NCI-H82 treated with DMSO at 0.1 percent for 48 hours (cell line): Measurements from ENCODE around the gene SMARCA5.

Source experiments
- DNase-seq: peaks from one replicate; lab custom pipeline; 2025; ENCODE audit not compliant: unreplicated experiment; lab: John Stamatoyannopoulos, UW

Gene SMARCA5

GRCh38 chr4:143531380-143531779, 17.9 kb downstream of the SMARCA5 start:
- no peak for DNase-seq

- DNase-seq: no peak
These were observed 18.4 kb downstream of the SMARCA5 start for GRCh38 chr4:143531788-143532491.

GRCh38 chr4:143538979-143539669, 25.6 kb downstream of the SMARCA5 start:
- DNase-seq: no peak

- DNase-seq: no peak
These were observed 26.1 kb downstream of the SMARCA5 start for GRCh38 chr4:143539670-143540023.

GRCh38 chr4:143549928-143550327, 36.4 kb downstream of the SMARCA5 start:
- DNase-seq: no peak

- no peak for DNase-seq
These were observed 41.5 kb downstream of the SMARCA5 start for GRCh38 chr4:143554728-143555597.

- no peak for DNase-seq
These were observed 42.2 kb downstream of the SMARCA5 start for GRCh38 chr4:143555676-143556075.

GRCh38 chr4:143558286-143558685, 44.8 kb downstream of the SMARCA5 start:
- DNase-seq: no peak

GRCh38 chr4:143558823-143559756, 45.6 kb downstream of the SMARCA5 start:
- peak; percentile 33 for DNase-seq

- no peak for DNase-seq
These were observed 46.2 kb downstream of the SMARCA5 start for GRCh38 chr4:143559757-143560147.

- no peak for DNase-seq
These were observed 51.0 kb downstream of the SMARCA5 start for GRCh38 chr4:143564472-143564871.

GRCh38 chr4:143575331-143575730, 61.8 kb downstream of the SMARCA5 start:
- no peak for DNase-seq

GRCh38 chr4:143581331-143581946, 67.9 kb downstream of the SMARCA5 start:
- no peak for DNase-seq

- DNase-seq: no peak
These were observed 72.0 kb downstream of the SMARCA5 start for GRCh38 chr4:143585548-143585947.

GRCh38 chr4:143586080-143586479, 72.6 kb downstream of the SMARCA5 start:
- DNase-seq: no peak

- DNase-seq: no peak
These were observed 74.2 kb downstream of the SMARCA5 start for GRCh38 chr4:143587703-143588102.

- no peak for DNase-seq
These were observed 83.8 kb downstream of the SMARCA5 start for GRCh38 chr4:143597276-143597675.

- DNase-seq: no peak
These were observed 85.3 kb downstream of the SMARCA5 start for GRCh38 chr4:143598816-143599215.

GRCh38 chr4:143599827-143600226, 86.3 kb downstream of the SMARCA5 start:
- no peak for DNase-seq

- DNase-seq: no peak
These were observed 93.0 kb downstream of the SMARCA5 start for GRCh38 chr4:143606480-143606879.
